Tibial nerve (tissue), 4 donors: Measurements from ENCODE around the gene HOXC4. TPM values are rescaled to one million over a fixed set of nuclear protein-coding genes. Genes with fewer than 3 reads are reported as not detected.

Experiments
- DNase-seq, 2 donors: peaks; one replicate each; pipeline ENCODE4 v3.0.0-alpha.2; 2019; ENCODE audit warnings: low spot score in 2 of 2
- H3K27ac ChIP-seq, 4 donors: fragments of 200-600 bp; sonication (generic) in 3 of 4; one replicate each; pipeline ENCODE4 v1.5.1; 2017 to 2019; ENCODE audit warnings: mild to moderate bottlenecking in 1 of 4
- H3K27me3 ChIP-seq, 2 donors: fragments of 200-600 bp; sonication (generic) in 1 of 2; one replicate each; pipeline versions ENCODE4 v1.5.1 to v1.6.0; 2017 to 2019
- H3K36me3 ChIP-seq, 3 donors: fragments of 200-600 bp; sonication (generic); one replicate each; pipeline ENCODE4 v1.5.1; 2018 to 2019
- H3K4me1 ChIP-seq, 4 donors: fragments of 200-600 bp; sonication (generic) in 3 of 4; one replicate each; pipeline ENCODE4 v1.5.1; 2017 to 2019
- H3K4me3 ChIP-seq, 4 donors: fragments of 200-600 bp; sonication (generic) in 3 of 4; one replicate each; pipeline ENCODE4 v1.5.1; 2017 to 2019; ENCODE audit warnings: mild to moderate bottlenecking in 1 of 4, moderate library complexity in 1 of 4
- H3K9me3 ChIP-seq, 4 donors: fragments of 200-600 bp; sonication (generic) in 3 of 4; one replicate each; pipeline ENCODE4 v1.5.1; 2017 to 2019
- CTCF ChIP-seq, 5 experiments: fragments of 200-600 bp in 3 of 5; fragments of 450-650 bp in 2 of 5; sonication (generic) in 3 of 5; IDR thresholded peaks; one replicate each; pipeline ENCODE4 v1.5.1; 2016 to 2019; ENCODE audit warnings: antibody characterized with exemption in 5 of 5, mild to moderate bottlenecking in 3 of 5, moderate library complexity in 2 of 5
- EP300 ChIP-seq, 2 donors: sonication (generic); formaldehyde crosslinking; IDR thresholded peaks; one replicate each; pipeline ENCODE4 v1.6.1; 2017; ENCODE audit warnings: antibody characterized with exemption in 2 of 2, mild to moderate bottlenecking in 1 of 2
- POLR2A ChIP-seq, 2 donors: fragments of 450-650 bp; IDR thresholded peaks; one replicate each; pipeline ENCODE4 v1.6.1; 2017; ENCODE audit warnings: antibody characterized with exemption in 2 of 2, mild to moderate bottlenecking in 2 of 2, moderate library complexity in 2 of 2
- WGBS, 2 donors: methylation state at CpG; one replicate each; pipeline ENCODE4 v1.1.5; 2018; 5-methylcytosine and 5-hydroxymethylcytosine counted together
- total RNA-seq, 4 donors: library from RNA; depleted of rRNA; stranded (reverse); fragments of >200 nt; gene quantifications; one replicate each; pipeline ENCODE4 v1.1.0, GENCODE V29; 2016

Gene HOXC4
- total RNA-seq, 4 donors from 2014 or later: 2.7 to 8.1 (median 4.1) TPM

GRCh38 chr12:54059668-54060067 lies 6.0 kb downstream of the HOXC4 start:
- TF ChIP-seq POLR2A (IDR thresholded peaks at IDR 0.05) (no peak), EP300 (IDR thresholded peaks at IDR 0.05) (no peak), CTCF (IDR thresholded peaks at IDR 0.05) (no peak)
- H3K27ac ChIP-seq: peak overlapping the region in 3 of 4 donors; percentile 14 to 63 (median 49)
- H3K4me1 ChIP-seq: peaks cover 0 to 37% (median 0%) of the 10 kb centered on the region in 4 donors
- H3K36me3 ChIP-seq: no peaks in the 10 kb centered on the region
- H3K4me3 ChIP-seq: peak overlapping the region in 1 of 4 donors; percentile 6
- peaks cover 0 to 15% of the 10 kb centered on the region in 2 donors for H3K27me3 ChIP-seq
- DNase-seq: no peak
- 28 to 35% methylated on average over 7 of the region's 7 CpGs for WGBS, 2 donors
- no peaks in the 10 kb centered on the region for H3K9me3 ChIP-seq

DNA sequence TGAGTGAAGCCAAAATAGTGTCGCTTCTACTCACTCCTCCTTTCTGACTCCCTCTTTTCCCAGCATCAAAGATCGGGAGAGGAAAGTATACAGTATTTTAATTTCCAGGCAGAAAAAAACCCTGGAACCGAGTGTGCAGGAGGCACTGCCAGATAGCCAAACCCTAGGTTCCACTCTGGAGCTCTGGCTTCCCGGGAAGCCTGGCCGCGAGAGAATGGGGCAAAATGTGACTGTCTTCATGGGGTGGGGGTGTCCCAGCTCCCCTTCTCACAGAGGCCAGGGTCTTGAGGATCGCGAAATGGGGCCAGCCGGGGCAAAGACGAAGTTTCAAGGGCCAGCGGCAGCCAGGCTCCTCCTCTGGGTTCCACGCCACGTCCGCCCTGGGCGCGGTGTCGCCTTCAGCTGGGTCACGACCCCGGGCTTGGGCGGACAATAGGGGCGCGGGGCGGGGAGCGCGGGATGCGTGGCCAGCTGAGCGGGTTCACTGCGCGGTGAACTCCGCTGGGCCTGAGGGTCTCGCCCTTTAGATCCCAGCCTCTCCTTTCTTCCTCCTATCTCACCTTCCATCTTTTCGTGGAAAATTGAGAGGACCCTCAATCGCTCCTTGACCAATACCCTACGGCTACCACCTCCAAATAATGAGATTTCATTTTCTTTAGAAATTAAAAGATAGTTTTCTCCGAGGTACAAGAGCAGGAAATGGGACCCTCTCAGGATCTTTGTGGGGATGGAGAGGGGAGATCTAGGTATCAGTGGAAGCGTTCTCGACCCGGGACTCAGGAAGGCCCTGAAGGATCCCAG lies 6.7 kb downstream of the HOXC4 start:
- TF ChIP-seq EP300 (IDR thresholded peaks at IDR 0.05) (no peak), CTCF (IDR thresholded peaks at IDR 0.05) (no peak), POLR2A (IDR thresholded peaks at IDR 0.05) (no peak)
- peaks cover 0 to 15% of the 10 kb centered on the region in 2 donors for H3K27me3 ChIP-seq
- peak overlapping the region in 2 of 4 donors; percentile 6 to 19 for H3K4me3 ChIP-seq
- no peaks in the 10 kb centered on the region for H3K36me3 ChIP-seq
- H3K9me3 ChIP-seq: no peaks in the 10 kb centered on the region
- peak overlapping the region; percentile 5 to 63 (median 32) for H3K27ac ChIP-seq
- WGBS, 2 donors: 38 to 41% methylated on average over 38 of the region's 38 CpGs
- no peak for DNase-seq
- peaks cover 0 to 32% (median 0%) of the 10 kb centered on the region in 4 donors for H3K4me1 ChIP-seq

- 49 to 59% methylated on average over 7 of the region's 7 CpGs for WGBS, 2 donors
- Histone ChIP-seq H3K4me1 (peaks cover 0 to 30% (median 0%) of the 10 kb centered on the region in 4 donors), H3K27ac (peak overlapping the region in 2 of 4 donors; percentile 26 to 49), H3K27me3 (peaks cover 0 to 14% of the 10 kb centered on the region in 2 donors), H3K9me3 (no peaks in the 10 kb centered on the region), H3K36me3 (no peaks in the 10 kb centered on the region), H3K4me3 (no peak overlapping the region)
- TF ChIP-seq POLR2A (IDR thresholded peaks at IDR 0.05): no peak
- TF ChIP-seq CTCF (IDR thresholded peaks at IDR 0.05): no peak
- no peak for TF ChIP-seq EP300 (IDR thresholded peaks at IDR 0.05)
- DNase-seq: no peak
Observed at GRCh38 chr12:54060975-54061778, 7.5 kb downstream of the HOXC4 start.

DNA sequence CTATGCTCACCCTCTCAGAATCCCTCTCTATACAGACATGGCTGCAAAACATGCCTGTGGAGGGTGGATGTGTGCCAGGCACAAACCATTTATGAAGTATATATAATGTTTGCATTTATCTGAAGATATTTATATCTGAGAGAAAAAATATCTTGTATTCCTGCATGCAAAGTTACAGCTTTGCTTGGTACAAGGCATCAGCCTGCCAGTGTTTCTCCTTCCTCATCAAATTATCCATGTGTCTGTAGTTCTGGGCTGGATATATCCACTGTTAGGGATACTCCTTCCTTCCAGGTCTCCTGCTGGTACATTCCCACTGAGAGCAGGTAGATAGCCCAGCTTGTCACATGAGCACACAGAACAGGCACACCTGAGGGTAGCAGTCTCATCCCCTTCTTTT lies 12.0 kb downstream of the HOXC4 start:
- Histone ChIP-seq H3K4me3 (no peak overlapping the region), H3K4me1 (peaks cover 0 to 3% (median 0%) of the 10 kb centered on the region in 4 donors), H3K9me3 (no peaks in the 10 kb centered on the region), H3K36me3 (no peaks in the 10 kb centered on the region), H3K27ac (no peak overlapping the region), H3K27me3 (peaks cover 0 to 2% of the 10 kb centered on the region in 2 donors)
- no peak for DNase-seq
- TF ChIP-seq CTCF (IDR thresholded peaks at IDR 0.05) (no peak), EP300 (IDR thresholded peaks at IDR 0.05) (no peak), POLR2A (IDR thresholded peaks at IDR 0.05) (no peak)

DNA sequence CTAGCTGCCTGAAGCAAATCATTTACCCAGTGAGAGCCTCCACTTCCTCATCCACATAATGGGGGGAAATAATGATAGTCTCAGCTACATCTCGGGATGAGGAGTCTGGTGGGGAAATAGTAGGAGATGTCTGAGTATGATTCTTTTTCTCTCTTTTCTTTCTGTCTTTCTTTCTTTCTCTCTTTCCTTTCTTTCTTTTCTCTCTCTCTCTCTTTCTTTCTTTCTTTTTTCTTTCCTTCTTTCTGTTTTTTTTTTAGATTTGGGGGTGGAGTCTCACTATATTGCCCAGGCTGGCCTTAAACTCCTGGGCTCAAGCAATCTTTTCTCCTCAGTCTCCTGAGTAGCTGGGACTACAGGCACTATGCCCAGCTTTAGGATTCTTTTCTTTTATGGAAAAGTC lies 12.8 kb downstream of the HOXC4 start:
- Histone ChIP-seq H3K4me3 (no peak overlapping the region), H3K27me3 (no peaks in the 10 kb centered on the region), H3K4me1 (peaks cover 0 to 3% (median 0%) of the 10 kb centered on the region in 4 donors), H3K36me3 (no peaks in the 10 kb centered on the region), H3K9me3 (no peaks in the 10 kb centered on the region), H3K27ac (no peak overlapping the region)
- no peak for DNase-seq
- TF ChIP-seq EP300 (IDR thresholded peaks at IDR 0.05) (no peak), POLR2A (IDR thresholded peaks at IDR 0.05) (no peak), CTCF (IDR thresholded peaks at IDR 0.05) (no peak)
- WGBS, 2 donors: 77 to 81% methylated on average over 1 of the region's 1 CpG
